OCI-LY1 (cell line): ENCODE data around the gene TUBA1C.

Source experiments
- EZH2 ChIP-seq: fragments of 200-600 bp; sonication (generic), shearing (Covaris generic); IDR thresholded peaks from 2 replicates; pipeline ENCODE4 v1.8.0; 2017; ENCODE audit warnings: borderline replicate concordance, mixed run types, mild to moderate bottlenecking, antibody characterized with exemption, low read length, moderate library complexity, mixed read lengths
- TF ChIP-seq, protein P1 (sequence below): fragments of 200-600 bp; sonication (generic), shearing (Covaris generic); IDR thresholded peaks from 2 replicates; pipeline ENCODE4 v1.5.1; 2017; ENCODE audit warnings: mild to moderate bottlenecking, antibody characterized with exemption, low read length, moderate library complexity, mixed read lengths

DNA sequence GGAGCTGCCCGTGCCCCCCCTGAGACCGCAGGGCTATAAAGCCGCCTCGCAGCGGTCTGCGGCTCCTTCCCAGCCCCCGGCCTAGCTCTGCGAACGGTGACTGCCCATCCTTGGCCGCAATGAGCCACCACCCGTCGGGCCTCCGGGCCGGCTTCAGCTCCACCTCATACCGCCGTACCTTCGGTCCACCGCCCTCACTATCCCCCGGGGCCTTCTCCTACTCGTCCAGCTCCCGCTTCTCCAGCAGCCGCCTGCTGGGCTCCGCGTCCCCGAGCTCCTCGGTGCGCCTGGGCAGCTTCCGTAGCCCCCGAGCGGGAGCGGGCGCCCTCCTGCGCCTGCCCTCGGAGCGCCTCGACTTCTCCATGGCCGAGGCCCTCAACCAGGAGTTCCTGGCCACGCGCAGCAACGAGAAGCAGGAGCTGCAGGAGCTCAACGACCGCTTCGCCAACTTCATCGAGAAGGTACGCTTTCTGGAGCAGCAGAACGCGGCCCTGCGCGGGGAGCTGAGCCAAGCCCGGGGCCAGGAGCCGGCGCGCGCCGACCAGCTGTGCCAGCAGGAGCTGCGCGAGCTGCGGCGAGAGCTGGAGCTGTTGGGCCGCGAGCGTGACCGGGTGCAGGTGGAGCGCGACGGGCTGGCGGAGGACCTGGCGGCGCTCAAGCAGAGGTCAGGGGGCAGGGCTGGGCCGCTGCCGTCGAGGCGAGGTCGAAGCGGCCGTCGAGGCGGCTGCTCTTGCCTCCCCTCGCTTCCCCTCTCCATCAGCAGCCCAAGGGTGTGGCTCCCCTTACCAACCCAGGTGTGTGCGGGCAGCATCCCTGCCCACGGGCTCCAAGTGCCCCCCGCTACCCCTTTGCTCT, 30.4 kb downstream of the TUBA1C start, which contains the start of gene PRPH:
- TF ChIP-seq, protein P1, sequence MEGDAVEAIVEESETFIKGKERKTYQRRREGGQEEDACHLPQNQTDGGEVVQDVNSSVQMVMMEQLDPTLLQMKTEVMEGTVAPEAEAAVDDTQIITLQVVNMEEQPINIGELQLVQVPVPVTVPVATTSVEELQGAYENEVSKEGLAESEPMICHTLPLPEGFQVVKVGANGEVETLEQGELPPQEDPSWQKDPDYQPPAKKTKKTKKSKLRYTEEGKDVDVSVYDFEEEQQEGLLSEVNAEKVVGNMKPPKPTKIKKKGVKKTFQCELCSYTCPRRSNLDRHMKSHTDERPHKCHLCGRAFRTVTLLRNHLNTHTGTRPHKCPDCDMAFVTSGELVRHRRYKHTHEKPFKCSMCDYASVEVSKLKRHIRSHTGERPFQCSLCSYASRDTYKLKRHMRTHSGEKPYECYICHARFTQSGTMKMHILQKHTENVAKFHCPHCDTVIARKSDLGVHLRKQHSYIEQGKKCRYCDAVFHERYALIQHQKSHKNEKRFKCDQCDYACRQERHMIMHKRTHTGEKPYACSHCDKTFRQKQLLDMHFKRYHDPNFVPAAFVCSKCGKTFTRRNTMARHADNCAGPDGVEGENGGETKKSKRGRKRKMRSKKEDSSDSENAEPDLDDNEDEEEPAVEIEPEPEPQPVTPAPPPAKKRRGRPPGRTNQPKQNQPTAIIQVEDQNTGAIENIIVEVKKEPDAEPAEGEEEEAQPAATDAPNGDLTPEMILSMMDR = no peak
- no peak for TF ChIP-seq EZH2
